Measurements from ENCODE around the gene GLIPR2. TPM values are rescaled to one million over a fixed set of nuclear protein-coding genes. Genes with fewer than 3 reads are reported as not detected.
"Not testable (repeated sequence)": the region's sequence is repeated elsewhere in the genome, so short reads cannot be mapped to it uniquely, and the experiment has no call there.

Gene GLIPR2
- total RNA-seq, 8 experiments from 2014 or later, result 1.4 to 58.5 (median 4.3) TPM

GRCh38 chr9:36150574-36151315 is 14.2 kb downstream of the GLIPR2 start:
- 40 to 100% (median 79%) methylated on average over 1 to 3 of the region's 4 CpGs; no CpG with 5 or more reads in 4 of the 10 experiments for WGBS, 10 experiments
- H3K4me1 ChIP-seq (replicated peaks in 1 of 2), result peaks cover 7 to 16% of the 10 kb centered on the region in 2 donors
- in situ Hi-C loops (cut with MboI; ENCODE audit: low pct_unique_long_range_greater_than_20kb in 2 of 9, low sequenced_read_pairs in 9 of 9, unreplicated experiment in 9 of 9), result loop anchor here in 1 of 9 experiments (25.0 kb wide), 1 partner anchor 112 kb away; the partner anchor contains the start of gene GNE
- H3K4me3 ChIP-seq, result no peak overlapping the region
- no peak for ATAC-seq (replicated peaks in 6 of 8)
- no peak overlapping the region for H3K27ac ChIP-seq

- peaks cover 7 to 16% of the 10 kb centered on the region in 2 donors for H3K4me1 ChIP-seq (replicated peaks in 1 of 2)
- in situ Hi-C loops (cut with MboI; ENCODE audit: low pct_unique_long_range_greater_than_20kb in 2 of 9, low sequenced_read_pairs in 9 of 9, unreplicated experiment in 9 of 9), result loop anchor here in 1 of 9 experiments (25.0 kb wide), 1 partner anchor 111 kb away; the partner anchor contains the start of gene GNE
- peak in 2 of 8 experiments; percentile 12 to 25 for ATAC-seq (replicated peaks in 6 of 8)
- 81 to 100% (median 100%) methylated on average over 1 to 4 of the region's 14 CpGs; no CpG with 5 or more reads in 7 of the 10 experiments for WGBS, 10 experiments
- H3K27ac ChIP-seq, result no peak overlapping the region
- H3K4me3 ChIP-seq, result no peak overlapping the region
These were observed 15.0 kb downstream of the GLIPR2 start for GRCh38 chr9:36151316-36152210.

- WGBS, 10 experiments, result 77 to 100% (median 94%) methylated on average over 2 to 8 of the region's 10 CpGs
- no peak for ATAC-seq (replicated peaks in 6 of 8)
- in situ Hi-C loops (cut with MboI; ENCODE audit: low pct_unique_long_range_greater_than_20kb in 2 of 9, low sequenced_read_pairs in 9 of 9, unreplicated experiment in 9 of 9), result loop anchor here in 1 of 9 experiments (25.0 kb wide), 1 partner anchor 109 kb away; the partner anchor contains the start of gene GNE
- H3K4me1 ChIP-seq (replicated peaks in 1 of 2), result peaks cover 7 to 16% of the 10 kb centered on the region in 2 donors
- H3K4me3 ChIP-seq, result no peak overlapping the region
- no peak overlapping the region for H3K27ac ChIP-seq
These were observed 16.4 kb downstream of the GLIPR2 start for GRCh38 chr9:36152741-36153438.

GRCh38 chr9:36153746-36154145 is 17.2 kb downstream of the GLIPR2 start:
- no peak for ATAC-seq (replicated peaks in 6 of 8)
- H3K27ac ChIP-seq, result no peak overlapping the region
- peaks cover 7 to 13% of the 10 kb centered on the region in 2 donors for H3K4me1 ChIP-seq (replicated peaks in 1 of 2)
- in situ Hi-C loops (cut with MboI; ENCODE audit: low pct_unique_long_range_greater_than_20kb in 2 of 9, low sequenced_read_pairs in 9 of 9, unreplicated experiment in 9 of 9), result loop anchor here in 1 of 9 experiments (25.0 kb wide), 1 partner anchor 109 kb away; the partner anchor contains the start of gene GNE
- H3K4me3 ChIP-seq, result no peak overlapping the region
- 42 to 100% (median 91%) methylated on average over 1 to 4 of the region's 9 CpGs; no CpG with 5 or more reads in 3 of the 10 experiments for WGBS, 10 experiments

GRCh38 chr9:36154331-36154952 is 17.9 kb downstream of the GLIPR2 start:
- ATAC-seq (replicated peaks in 6 of 8), result peak; percentile 82 to 95 (median 94)
- Histone ChIP-seq H3K4me3 (no peak overlapping the region), H3K4me1 (replicated peaks in 1 of 2) (peaks cover 7 to 13% of the 10 kb centered on the region in 2 donors), H3K27ac (peak overlapping the region in 1 of 2 donors; percentile 19)
- 0 to 80% (median 33%) methylated on average over 1 to 8 of the region's 11 CpGs for WGBS, 10 experiments
- in situ Hi-C loops (cut with MboI; ENCODE audit: low pct_unique_long_range_greater_than_20kb in 2 of 9, low sequenced_read_pairs in 9 of 9, unreplicated experiment in 9 of 9), result loop anchor here in 1 of 9 experiments (25.0 kb wide), 1 partner anchor 108 kb away; the partner anchor contains the start of gene GNE

GRCh38 chr9:36156116-36156515 is 19.6 kb downstream of the GLIPR2 start:
- 61 to 100% (median 86%) methylated on average over 1 to 6 of the region's 6 CpGs for WGBS, 10 experiments
- no peak for ATAC-seq (replicated peaks in 6 of 8)
- Histone ChIP-seq H3K27ac (no peak overlapping the region), H3K4me1 (replicated peaks in 1 of 2) (peaks cover 7 to 13% of the 10 kb centered on the region in 2 donors), H3K4me3 (no peak overlapping the region)
- in situ Hi-C loops (cut with MboI; ENCODE audit: low pct_unique_long_range_greater_than_20kb in 2 of 9, low sequenced_read_pairs in 9 of 9, unreplicated experiment in 9 of 9), result loop anchor here in 1 of 9 experiments (25.0 kb wide), 1 partner anchor 106 kb away; the partner anchor contains the start of gene GNE

- 21 to 100% (median 85%) methylated on average over 1 to 2 of the region's 2 CpGs; no CpG with 5 or more reads in 2 of the 10 experiments for WGBS, 10 experiments
- no peak overlapping the region for H3K4me3 ChIP-seq
- no peak for ATAC-seq (replicated peaks in 6 of 8)
- no peak overlapping the region for H3K27ac ChIP-seq
- in situ Hi-C loops (cut with MboI; ENCODE audit: low pct_unique_long_range_greater_than_20kb in 2 of 9, low sequenced_read_pairs in 9 of 9, unreplicated experiment in 9 of 9), result loop anchor here in 1 of 9 experiments (25.0 kb wide), 1 partner anchor 104 kb away; the partner anchor contains the start of gene GNE
- peaks cover 14 to 23% of the 10 kb centered on the region in 2 donors for H3K4me1 ChIP-seq (replicated peaks in 1 of 2)
These were observed 21.6 kb downstream of the GLIPR2 start for GRCh38 chr9:36158122-36158521.

GRCh38 chr9:36158917-36159316 is 22.4 kb downstream of the GLIPR2 start:
- in situ Hi-C loops (cut with MboI; ENCODE audit: low pct_unique_long_range_greater_than_20kb in 2 of 9, low sequenced_read_pairs in 9 of 9, unreplicated experiment in 9 of 9), result loop anchor here in 1 of 9 experiments (25.0 kb wide), 1 partner anchor 103 kb away; the partner anchor contains the start of gene GNE
- no peak for ATAC-seq (replicated peaks in 6 of 8)

GRCh38 chr9:36159509-36159908 is 23.0 kb downstream of the GLIPR2 start:
- H3K4me3 ChIP-seq; ATAC-seq (replicated peaks in 6 of 8); H3K27ac ChIP-seq: not testable (repeated sequence)
- peaks cover 11 to 26% of the 10 kb centered on the region in 2 donors for H3K4me1 ChIP-seq (replicated peaks in 1 of 2)
- in situ Hi-C loops (cut with MboI; ENCODE audit: low pct_unique_long_range_greater_than_20kb in 2 of 9, low sequenced_read_pairs in 9 of 9, unreplicated experiment in 9 of 9), result loop anchor here in 1 of 9 experiments (25.0 kb wide), 1 partner anchor 103 kb away; the partner anchor contains the start of gene GNE
- 38 to 100% (median 100%) methylated on average over 1 to 3 of the region's 4 CpGs; no CpG with 5 or more reads in 2 of the 10 experiments for WGBS, 10 experiments

More at GRCh38 chr9:36158917-36159316, 22.4 kb downstream of the GLIPR2 start:
- H3K27ac ChIP-seq, result no peak overlapping the region
- 33 to 100% (median 75%) methylated on average over 1 to 6 of the region's 7 CpGs; no CpG with 5 or more reads in 2 of the 10 experiments for WGBS, 10 experiments
- H3K4me1 ChIP-seq (replicated peaks in 1 of 2), result peaks cover 17 to 30% of the 10 kb centered on the region in 2 donors
- H3K4me3 ChIP-seq, result no peak overlapping the region

- WGBS, 10 experiments, result 0 to 97% (median 71%) methylated on average over 1 to 9 of the region's 11 CpGs; no CpG with 5 or more reads in 1 of the 10 experiments
- in situ Hi-C loops (cut with MboI; ENCODE audit: low pct_unique_long_range_greater_than_20kb in 2 of 9, low sequenced_read_pairs in 9 of 9, unreplicated experiment in 9 of 9), result loop anchor here in 1 of 9 experiments (25.0 kb wide), 1 partner anchor 102 kb away; the partner anchor contains the start of gene GNE
- peaks cover 10 to 23% of the 10 kb centered on the region in 2 donors for H3K4me1 ChIP-seq (replicated peaks in 1 of 2)
- ATAC-seq (replicated peaks in 6 of 8); H3K4me3 ChIP-seq; H3K27ac ChIP-seq: not testable (repeated sequence)
These were observed 23.6 kb downstream of the GLIPR2 start for GRCh38 chr9:36160126-36160525.

- 8 to 100% (median 75%) methylated on average over 1 to 2 of the region's 2 CpGs; no CpG with 5 or more reads in 4 of the 10 experiments for WGBS, 10 experiments
- H3K27ac ChIP-seq, result no peak overlapping the region
- H3K4me3 ChIP-seq, result no peak overlapping the region
- H3K4me1 ChIP-seq (replicated peaks in 1 of 2), result peaks cover 10 to 19% of the 10 kb centered on the region in 2 donors
- in situ Hi-C loops (cut with MboI; ENCODE audit: low pct_unique_long_range_greater_than_20kb in 2 of 9, low sequenced_read_pairs in 9 of 9, unreplicated experiment in 9 of 9), result loop anchor here in 1 of 9 experiments (25.0 kb wide), 1 partner anchor 101 kb away; the partner anchor contains the start of gene GNE
- no peak for ATAC-seq (replicated peaks in 6 of 8)
These were observed 24.7 kb downstream of the GLIPR2 start for GRCh38 chr9:36161187-36161586.
